GM12865 (cell line): Measurements from ENCODE around the gene C9orf78.
A peak's percentile ranks its signal among the peaks of the same experiment; 100 is the strongest.

Source experiments
- DNase-seq: peaks from one replicate; pipeline ENCODE4 v3.0.0; 2010; ENCODE audit warnings: low read depth
- H3K4me3 ChIP-seq: 2 replicates; pipeline ENCODE4 v1.5.1; 2011; ENCODE audit warnings: mild to moderate bottlenecking, low read depth, low read length, control low read depth
- CTCF ChIP-seq: IDR thresholded peaks from 2 replicates; pipeline ENCODE4 v1.5.1; 2011; ENCODE audit warnings: low read length, control low read depth, low read depth, inconsistent platforms; ENCODE audit not compliant: insufficient read depth; ENCODE audit errors: missing control alignments

C9orf78 gene

GRCh38 chr9:129835128-129835859, at the start of gene C9orf78, which contains the start of gene USP20:
Gene C9orf78 (minus strand): TSS chr9:129835275. CDS start chr9:129835221, 54 bp downstream.
Gene USP20 (plus strand): TSS chr9:129835458. CDS start chr9:129852556, 17,098 bp downstream.
- TF ChIP-seq CTCF: no peak
- peak; percentile 98 for DNase-seq
- peak within 1 kb of the TSS; percentile 86 for H3K4me3 ChIP-seq

- peak overlapping the region; percentile 75 for H3K4me3 ChIP-seq
- DNase-seq: peak; percentile 97
- TF ChIP-seq CTCF: no peak
Measured at GRCh38 chr9:129884220-129885017, 49.3 kb upstream of the C9orf78 start.

- H3K4me3 ChIP-seq: no peak overlapping the region
- DNase-seq: no peak
- no peak for TF ChIP-seq CTCF
Measured at GRCh38 chr9:129881547-129882324, 46.7 kb upstream of the C9orf78 start.

GRCh38 chr9:129880654-129881546, 45.8 kb upstream of the C9orf78 start:
- DNase-seq: no peak
- no peak for TF ChIP-seq CTCF
- H3K4me3 ChIP-seq: no peak overlapping the region

GRCh38 chr9:129879991-129880653, 45.0 kb upstream of the C9orf78 start:
- DNase-seq: no peak
- no peak for TF ChIP-seq CTCF

More at GRCh38 chr9:129879991-129880653, 45.0 kb upstream of the C9orf78 start:
- no peak overlapping the region for H3K4me3 ChIP-seq
